Occipital lobe (tissue), 2 donors: ENCODE measurements around the gene NIFK. TPM values are rescaled to one million over a fixed set of nuclear protein-coding genes. Genes with fewer than 3 reads are reported as not detected.
"Not testable (repeated sequence)": the region's sequence is repeated elsewhere in the genome, so short reads cannot be mapped to it uniquely, and the experiment has no call there.

Source experiments
- DNase-seq: peaks from one replicate; lab custom pipeline; 2025; lab: John Stamatoyannopoulos, UW
- total RNA-seq: library from RNA; depleted of rRNA; stranded (reverse); fragments of >200 nt; gene quantifications from one replicate; pipeline ENCODE4 v1.2.3, GENCODE V29; 2014

Gene NIFK
- total RNA-seq, 1 donor from 2014 or later, result 51.6 TPM

- DNase-seq, result not testable (repeated sequence)
These were observed 2.1 kb downstream of the NIFK start for GRCh38 chr2:121734544-121734943.

DNA sequence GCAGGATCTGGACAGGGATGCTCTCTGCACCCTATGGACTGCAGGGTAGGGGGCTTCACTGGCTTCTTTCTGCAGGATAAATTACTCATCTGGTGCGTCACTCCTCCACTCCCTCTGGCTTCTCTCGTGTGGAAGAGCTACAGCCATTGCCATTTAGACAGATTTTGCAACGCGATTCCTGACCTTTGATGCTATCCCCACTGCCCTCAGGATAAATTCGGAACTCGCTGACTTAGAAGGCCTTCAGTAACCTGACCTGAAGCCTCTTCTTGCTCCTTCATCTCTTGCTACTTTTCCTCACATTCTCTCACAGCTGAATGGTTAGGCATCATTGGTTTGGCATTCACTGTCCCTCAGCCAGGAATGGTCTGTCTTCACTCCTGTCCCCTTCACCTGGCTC is 5.3 kb downstream of the NIFK start:
- no peak for DNase-seq

DNA sequence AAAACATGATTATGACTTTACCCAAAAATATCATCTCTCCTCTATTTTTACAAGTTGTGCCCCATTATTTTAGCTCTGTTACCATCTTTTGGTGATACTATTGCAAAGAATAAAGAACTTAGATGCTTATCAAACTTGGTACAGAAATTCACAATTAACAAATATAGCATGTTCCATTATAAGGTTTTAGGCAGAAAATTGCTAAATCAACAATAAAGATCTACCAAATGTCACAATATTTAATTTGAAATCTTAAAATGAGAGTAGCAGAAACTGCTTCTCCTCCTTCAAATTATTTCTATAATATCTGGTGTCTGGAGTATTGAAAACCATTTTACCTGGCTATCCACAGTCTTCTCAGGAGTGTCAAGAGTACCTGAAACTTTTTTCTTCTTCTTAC is 8.7 kb downstream of the NIFK start:
- no peak for DNase-seq

DNA sequence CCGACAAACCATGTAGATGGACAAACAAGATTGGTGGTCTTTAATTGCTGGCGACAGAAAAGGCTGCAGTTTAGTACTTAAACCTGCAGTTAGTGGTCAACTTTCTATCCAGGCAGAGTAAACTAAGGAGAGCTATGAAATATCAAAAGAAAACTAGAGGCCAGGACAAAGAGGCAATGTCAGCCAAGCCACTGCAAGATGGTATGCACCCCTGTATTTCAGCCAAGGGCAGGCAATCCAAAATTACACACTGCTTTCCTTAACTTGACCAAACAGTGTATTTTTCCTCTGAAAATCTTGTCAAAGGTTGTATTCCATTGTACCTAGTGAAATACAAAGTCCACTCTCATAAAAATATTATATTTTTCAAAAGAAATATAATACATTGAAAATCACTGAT is 9.3 kb downstream of the NIFK start:
- DNase-seq, result no peak

- no peak for DNase-seq
These were observed 13.4 kb downstream of the NIFK start for GRCh38 chr2:121723316-121723715.

DNA sequence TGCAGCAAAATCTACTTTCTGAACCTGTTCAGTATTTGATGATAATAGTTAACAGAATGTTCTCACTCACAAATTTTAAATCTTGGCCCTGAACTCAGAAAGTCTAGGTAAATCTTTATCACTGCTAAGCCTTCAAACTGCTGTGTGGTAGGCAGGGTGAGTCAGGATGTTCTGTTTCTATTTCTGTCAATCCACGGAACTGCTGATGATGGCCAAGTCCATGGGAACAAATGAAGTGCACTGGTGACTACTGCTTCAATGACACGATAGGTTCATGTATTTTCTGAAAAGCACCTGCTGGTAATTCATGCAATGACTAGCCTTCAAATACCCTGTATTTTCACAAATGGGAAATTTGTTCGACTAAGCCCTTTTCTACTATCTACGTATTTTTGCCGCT is 14.2 kb downstream of the NIFK start:
- no peak for DNase-seq

DNA sequence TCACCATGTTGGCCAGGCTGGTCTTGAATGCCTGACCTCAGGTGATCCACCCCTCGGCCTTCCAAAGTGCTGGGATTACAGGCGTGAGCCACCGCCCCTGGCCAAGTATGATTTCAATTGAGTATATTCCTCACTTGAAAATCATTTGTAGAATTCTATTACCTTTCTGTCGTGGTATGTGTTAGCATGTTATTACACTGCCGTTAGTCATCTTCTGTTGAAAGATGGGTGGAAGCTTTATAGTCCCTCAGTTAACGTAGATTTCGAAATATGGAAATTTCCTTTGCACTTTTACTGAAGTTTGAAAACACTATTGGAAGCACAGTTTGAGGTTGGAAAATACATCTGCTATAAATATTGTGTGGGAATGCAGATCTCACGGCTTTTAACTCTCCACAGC is 14.7 kb downstream of the NIFK start:
- DNase-seq, result no peak

- no peak for DNase-seq
These were observed 19.1 kb downstream of the NIFK start for GRCh38 chr2:121717529-121717928.

GRCh38 chr2:121716126-121716525 is 20.5 kb downstream of the NIFK start:
- no peak for DNase-seq

DNA sequence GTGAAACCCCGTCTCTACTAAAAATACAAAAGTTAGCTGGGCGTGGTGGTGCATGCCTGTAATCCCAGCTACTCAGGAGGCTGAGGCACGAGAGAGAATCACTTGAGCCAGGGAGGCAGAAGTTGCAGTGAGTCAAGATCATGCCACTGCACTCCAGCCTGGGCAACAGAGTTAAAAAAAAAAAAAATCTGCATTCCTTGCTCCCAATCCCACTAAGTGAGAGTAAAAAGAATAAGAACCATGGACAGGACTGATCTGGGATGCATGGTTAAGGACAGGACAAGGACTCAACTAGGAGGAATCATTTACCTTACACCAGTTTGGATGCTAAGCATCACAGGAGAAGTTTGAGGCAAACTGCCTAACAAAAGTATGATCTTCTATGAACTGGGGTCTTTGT is 25.2 kb downstream of the NIFK start:
- not testable (repeated sequence) for DNase-seq

GRCh38 chr2:121710470-121711170 is 26.1 kb downstream of the NIFK start:
- DNase-seq, result no peak

- DNase-seq, result no peak
These were observed 26.8 kb downstream of the NIFK start for GRCh38 chr2:121709776-121710469.

DNA sequence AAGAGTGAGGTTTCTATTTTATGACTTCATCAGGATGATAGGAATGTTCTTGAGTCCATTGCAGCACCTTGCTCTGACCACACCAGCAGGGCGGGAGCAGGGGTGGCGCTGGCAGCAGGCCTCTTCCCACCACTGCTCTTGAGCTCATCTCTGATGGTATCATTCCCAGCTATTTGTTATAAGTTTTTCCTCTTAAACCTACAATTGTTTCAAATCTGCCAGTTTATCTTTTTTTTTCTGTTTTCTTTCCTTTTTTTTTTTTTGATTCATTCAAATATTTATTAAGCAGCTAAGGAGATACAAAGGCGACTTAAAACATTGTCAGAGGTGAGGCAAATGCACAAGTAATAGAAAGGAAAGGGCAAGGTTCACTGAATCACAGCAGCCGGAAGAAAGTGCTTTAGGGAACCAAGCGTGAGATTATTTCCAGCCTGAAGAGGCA is 28.7 kb downstream of the NIFK start:
- no peak for DNase-seq

DNA sequence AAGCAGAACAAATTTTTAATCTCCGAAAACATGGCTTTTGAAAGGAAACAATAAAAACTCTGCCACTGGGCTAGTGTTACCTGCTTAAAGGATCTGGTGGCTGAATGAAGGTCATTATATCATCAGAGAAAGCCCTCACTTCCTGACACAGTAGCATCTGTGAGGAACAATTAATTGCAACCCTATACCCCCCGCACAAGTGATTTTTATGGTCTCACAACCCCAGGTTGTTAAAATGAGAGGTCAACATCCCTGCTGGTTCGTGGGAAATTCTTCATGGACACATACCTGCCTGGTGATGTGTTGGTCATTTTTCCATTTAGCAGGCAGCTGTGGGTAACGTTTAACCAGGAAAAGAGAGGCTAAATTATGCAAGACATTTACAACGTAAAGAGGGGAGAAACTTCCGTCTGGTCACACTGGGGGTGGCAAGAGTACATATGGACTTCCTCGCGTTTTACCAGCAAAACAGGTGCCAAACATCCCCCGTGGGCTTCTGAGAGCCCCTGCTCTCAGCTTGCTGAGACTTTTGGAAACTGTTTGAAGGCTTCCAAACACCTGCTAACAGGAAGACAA is 29.2 kb downstream of the NIFK start:
- DNase-seq, result no peak

- DNase-seq, result no peak
These were observed 30.7 kb downstream of the NIFK start for GRCh38 chr2:121705958-121706357.

GRCh38 chr2:121705390-121705789 is 31.3 kb downstream of the NIFK start:
- no peak for DNase-seq

DNA sequence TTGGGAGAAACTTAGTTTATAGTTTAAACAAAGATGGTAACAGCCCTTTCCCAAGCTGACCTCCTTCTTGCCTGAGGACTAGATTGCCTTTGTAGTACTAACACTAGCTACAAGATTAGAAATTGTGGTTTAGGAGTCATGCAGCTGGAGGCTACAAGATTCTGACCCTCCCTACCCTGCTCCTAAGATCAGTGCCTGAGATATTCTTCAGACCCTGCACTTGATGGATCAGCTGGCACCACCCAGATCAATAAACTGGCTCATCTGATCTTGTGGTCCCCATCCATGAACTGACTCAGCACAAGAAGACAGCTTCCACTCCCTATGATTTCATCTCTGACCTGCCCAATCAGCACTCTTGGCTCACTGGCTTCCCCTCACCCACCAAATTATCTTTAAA is 34.9 kb downstream of the NIFK start:
- DNase-seq, result not testable (repeated sequence)

DNA sequence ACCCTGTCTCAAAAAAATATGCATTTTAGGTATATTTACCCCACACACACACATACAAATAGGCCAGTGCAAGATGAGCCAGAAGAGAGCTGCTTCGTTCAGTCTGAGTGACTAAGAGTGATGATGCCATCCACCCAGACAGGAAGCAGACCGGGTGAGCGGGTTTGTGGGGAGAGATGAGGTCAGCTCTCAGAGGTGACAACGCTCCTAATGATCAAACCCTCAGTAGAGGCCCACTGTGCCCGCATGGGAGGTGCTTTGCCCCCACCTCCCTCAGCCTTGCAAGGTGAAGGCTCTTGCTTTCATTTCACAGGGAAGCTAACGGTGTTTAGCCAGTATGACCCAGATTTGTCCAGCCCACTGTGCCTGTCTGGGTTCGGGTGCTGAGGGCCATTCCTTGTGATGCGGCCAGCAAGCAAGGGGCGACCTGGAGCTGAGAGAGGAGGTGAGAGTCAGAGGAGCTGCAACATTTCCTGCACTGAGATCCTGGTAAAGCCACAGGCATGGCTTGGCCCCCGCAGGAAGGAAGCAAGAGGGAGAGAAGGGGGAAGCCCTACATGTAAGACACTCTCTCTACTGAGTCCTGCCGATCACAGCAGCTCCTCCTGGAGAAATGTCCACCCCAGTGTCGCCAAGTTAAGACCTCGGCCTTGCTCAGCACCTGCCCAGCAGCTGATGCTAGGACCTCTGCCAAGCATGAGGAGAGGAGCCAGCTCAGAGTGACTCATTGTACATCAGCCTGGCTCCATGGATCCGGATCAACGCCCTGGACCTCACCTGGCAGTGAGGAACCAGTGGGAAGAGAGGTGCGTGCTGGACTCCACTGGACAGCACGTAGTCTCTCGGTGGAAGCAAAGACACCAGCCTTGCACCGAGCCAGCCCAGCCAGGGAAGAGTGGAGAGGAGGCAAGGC is 37.0 kb downstream of the NIFK start:
- peak; percentile 5 for DNase-seq

DNA sequence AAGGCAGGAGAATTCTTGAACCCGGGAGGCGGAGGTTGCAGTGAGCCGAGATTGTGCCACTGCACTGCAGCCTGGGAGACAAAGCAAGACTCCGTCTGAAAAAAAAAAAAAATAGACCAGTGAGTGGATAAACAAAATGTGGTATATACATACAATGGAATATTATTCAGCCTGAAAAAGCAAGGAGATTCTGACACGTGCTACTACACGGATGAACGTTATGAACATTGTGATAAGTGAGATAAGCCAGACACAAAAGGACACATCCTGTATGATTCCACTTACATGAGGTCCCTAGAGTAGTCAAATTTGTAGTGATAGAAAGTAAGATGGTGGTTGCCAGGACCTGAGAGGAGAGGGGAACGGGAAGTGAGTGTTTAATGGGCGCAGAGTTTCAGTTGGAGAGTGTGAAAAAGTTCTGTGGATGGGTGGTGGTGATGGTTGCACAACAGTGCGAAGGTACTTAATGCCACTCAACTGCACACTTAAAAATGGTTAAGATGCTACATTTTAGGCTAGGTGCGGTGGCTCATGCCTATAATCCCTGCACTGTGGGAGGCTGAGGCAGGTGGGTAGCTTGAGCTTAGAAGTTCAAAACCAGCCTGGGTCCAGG is 38.3 kb downstream of the NIFK start:
- no peak for DNase-seq

DNA sequence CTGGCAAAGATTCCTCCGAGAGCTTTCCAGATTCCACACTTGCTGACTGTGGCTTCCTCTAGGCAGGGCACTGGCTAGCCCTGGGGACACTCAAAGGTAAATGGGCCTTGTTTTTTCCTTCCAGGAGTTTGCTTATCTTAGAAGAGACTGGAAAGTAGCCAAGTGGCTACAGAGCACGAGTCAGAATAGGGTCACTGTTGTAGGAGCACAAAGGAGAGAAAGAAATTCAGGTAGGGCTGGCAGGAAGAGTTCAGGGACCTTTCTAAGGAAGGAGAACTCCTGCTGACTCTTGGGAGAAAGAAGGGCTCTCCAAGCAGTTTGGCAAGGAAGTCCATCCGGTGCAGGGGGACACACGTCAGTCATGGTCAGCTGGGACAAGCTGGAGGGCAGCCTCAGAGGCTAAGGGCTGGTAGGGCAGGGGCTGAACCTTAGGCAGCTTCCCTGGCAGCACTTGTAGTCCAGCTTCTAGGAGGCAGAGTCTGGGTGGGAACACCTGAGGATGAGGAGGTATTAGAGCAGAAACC is 39.5 kb downstream of the NIFK start:
- no peak for DNase-seq

DNA sequence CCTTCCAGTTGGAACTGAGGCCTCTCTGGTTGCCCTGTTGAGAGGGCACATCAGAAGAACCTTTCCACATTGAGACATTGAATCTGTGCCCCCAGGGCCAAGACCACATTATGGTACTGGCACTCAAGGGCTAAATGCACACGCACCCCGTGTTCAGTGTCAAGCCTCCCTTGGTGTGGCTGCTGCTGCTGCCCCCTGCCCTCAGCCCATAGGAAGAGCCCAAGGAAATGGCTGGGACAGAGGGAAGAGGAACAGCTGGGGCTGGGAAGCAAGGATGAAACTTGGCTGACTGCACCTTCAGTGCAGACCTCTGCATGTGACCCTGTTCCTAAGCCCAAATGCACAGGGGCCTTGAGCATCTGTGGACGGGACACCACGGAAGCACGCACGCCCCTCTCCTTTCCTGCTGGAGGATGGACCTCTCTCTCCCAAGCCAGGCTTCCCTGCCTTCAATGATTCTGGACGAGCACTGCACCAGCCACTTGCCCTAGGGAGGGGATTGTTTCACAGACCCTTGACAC is 40.2 kb downstream of the NIFK start:
- DNase-seq, result no peak
